SK-N-SH (cell line): ENCODE measurements around the gene ITGB8. TPM values are rescaled to one million over a fixed set of nuclear protein-coding genes. Genes with fewer than 3 reads are reported as not detected.

Experiments used
- CTCF ChIA-PET: fragments of 300-600, 350-600 bp; formaldehyde crosslinking; extraction: SDS; loops from one replicate; lab custom pipeline; 2021; lab: Yijun Ruan, JAX
- POLR2A ChIA-PET: fragments of 350-600 bp; sonication (Branson Sonifier 250); formaldehyde crosslinking; extraction: SDS; loops from one replicate; lab custom pipeline; 2020; ENCODE audit warnings: antibody characterized with exemption, inconsistent platforms; lab: Yijun Ruan, JAX
- DNase-seq: peaks from one replicate; pipeline ENCODE4 v3.0.0; 2012
- H2AFZ ChIP-seq: fragments of 200-600 bp; sonication (generic); 2 replicates; pipeline ENCODE4 v1.8.1; 2016; ENCODE audit warnings: antibody characterized with exemption, mild to moderate bottlenecking, low read depth
- H3F3A ChIP-seq: fragments of 200-600 bp; sonication (generic); replicated peaks from 2 replicates; pipeline ENCODE3; 2016; ENCODE audit warnings: antibody characterized with exemption, mild to moderate bottlenecking; ENCODE audit not compliant: insufficient read depth
- H3K27ac ChIP-seq, 2 experiments: fragments of 200-500 bp in 1 of 2; fragments of 200-600 bp in 1 of 2; sonication (Bioruptor generic) in 1 of 2; sonication (generic), shearing (Covaris generic) in 1 of 2; 2 replicates each; pipeline versions ENCODE4 v1.5.1 to v1.6.1; 2014 to 2016; ENCODE audit warnings: low read depth in 2 of 2, inconsistent platforms in 1 of 2, low read length in 1 of 2, mild to moderate bottlenecking in 1 of 2, mixed read lengths in 1 of 2
- H3K27me3 ChIP-seq: fragments of 200-600 bp; sonication (generic), shearing (Covaris generic); 2 replicates; pipeline ENCODE4 v1.6.1; 2016; ENCODE audit warnings: mixed run types; ENCODE audit not compliant: insufficient read depth
- H3K36me3 ChIP-seq, 2 experiments: fragments of 200-500 bp in 1 of 2; fragments of 200-600 bp in 1 of 2; sonication (Bioruptor generic) in 1 of 2; sonication (generic) in 1 of 2; replicated peaks in 1 of 2; 2 replicates each; pipeline versions ENCODE3 to v1.5.1; 2014 to 2016; ENCODE audit warnings: low read length in 1 of 2, mild to moderate bottlenecking in 1 of 2; ENCODE audit not compliant: insufficient read depth in 2 of 2, control insufficient read depth in 1 of 2
- H3K4me1 ChIP-seq, 2 experiments: fragments of 200-500 bp in 1 of 2; fragments of 200-600 bp in 1 of 2; sonication (Bioruptor generic) in 1 of 2; sonication (generic), shearing (Covaris generic) in 1 of 2; 2 replicates each; pipeline versions ENCODE4 v1.5.1 to v1.6.1; 2014 to 2016; ENCODE audit warnings: low read depth in 1 of 2, low read length in 1 of 2, mixed run types in 1 of 2; ENCODE audit not compliant: insufficient read depth in 2 of 2, control insufficient read depth in 1 of 2
- H3K4me2 ChIP-seq: fragments of 200-600 bp; sonication (generic), shearing (Covaris generic); 2 replicates; pipeline ENCODE4 v1.6.1; 2017; ENCODE audit warnings: mixed run types
- H3K4me3 ChIP-seq, 2 experiments: fragments of 200-500 bp in 1 of 2; fragments of 200-600 bp in 1 of 2; sonication (Bioruptor generic) in 1 of 2; sonication (generic), shearing (Covaris generic) in 1 of 2; 2 replicates each; pipeline versions ENCODE4 v1.5.1 to v1.8.1; 2014 to 2016; ENCODE audit warnings: low read depth in 2 of 2, inconsistent platforms in 1 of 2, low read length in 1 of 2, mild to moderate bottlenecking in 1 of 2, mixed read lengths in 1 of 2, moderate library complexity in 1 of 2
- H3K79me2 ChIP-seq: fragments of 200-600 bp; sonication (generic); 2 replicates; pipeline ENCODE4 v1.8.1; 2017; ENCODE audit warnings: mild to moderate bottlenecking; ENCODE audit not compliant: insufficient read depth
- H3K9ac ChIP-seq: fragments of 200-600 bp; sonication (generic); 2 replicates; pipeline ENCODE4 v1.6.1; 2017; ENCODE audit warnings: mixed run types
- H3K9me2 ChIP-seq: fragments of 200-600 bp; sonication (generic); 2 replicates; pipeline ENCODE4 v1.6.1; 2017; ENCODE audit warnings: mixed run types
- H3K9me3 ChIP-seq: fragments of 200-600 bp; sonication (generic); 2 replicates; pipeline ENCODE4 v1.6.1; 2017; ENCODE audit warnings: mixed run types, mild to moderate bottlenecking, moderate library complexity
- H4K20me1 ChIP-seq: fragments of 200-600 bp; sonication (generic); 2 replicates; pipeline ENCODE4 v1.6.1; 2017; ENCODE audit warnings: mild to moderate bottlenecking, mixed run types; ENCODE audit not compliant: insufficient read depth
- FOXJ3 ChIP-seq: sonication (generic); formaldehyde crosslinking; IDR thresholded peaks from 2 replicates; pipeline ENCODE4 v1.5.1; 2020; ENCODE audit warnings: mild to moderate bottlenecking, missing genetic modification reagents
- FOXM1 ChIP-seq: IDR thresholded peaks from 2 replicates; pipeline ENCODE4 v1.4.0; 2012; ENCODE audit warnings: low read depth, mild to moderate bottlenecking
- GABPA ChIP-seq: IDR thresholded peaks from 2 replicates; pipeline ENCODE4 v1.4.0; 2012; ENCODE audit warnings: low read depth, mild to moderate bottlenecking
- IRF3 ChIP-seq: fragments of 150-350 bp; IDR thresholded peaks from 2 replicates; pipeline ENCODE4 v1.6.1; 2016; ENCODE audit warnings: mild to moderate bottlenecking, low read depth, low read length
- MEF2A ChIP-seq: IDR thresholded peaks from 2 replicates; pipeline ENCODE4 v1.4.0; 2012; ENCODE audit warnings: low read depth, borderline replicate concordance
- NRF1 ChIP-seq: IDR thresholded peaks from 2 replicates; pipeline ENCODE4 v1.6.1; 2012; ENCODE audit warnings: low read depth, mild to moderate bottlenecking, low read length
- RAD21 ChIP-seq: IDR thresholded peaks from 2 replicates; pipeline ENCODE4 v1.6.1; 2012; ENCODE audit warnings: mild to moderate bottlenecking, low read length
- RFX5 ChIP-seq: IDR thresholded peaks from 2 replicates; pipeline ENCODE4 v1.6.1; 2012; ENCODE audit warnings: mild to moderate bottlenecking, improper control_type of control experiment, low read length
- TCF12 ChIP-seq: IDR thresholded peaks from 2 replicates; pipeline ENCODE4 v1.4.0; 2012
- TEAD4 ChIP-seq: IDR thresholded peaks from 2 replicates; pipeline ENCODE4 v1.4.0; 2012; ENCODE audit warnings: mild to moderate bottlenecking, borderline replicate concordance; ENCODE audit not compliant: insufficient read depth
- USF1 ChIP-seq: IDR thresholded peaks from 2 replicates; pipeline ENCODE4 v1.4.0; 2012; ENCODE audit warnings: low read depth, borderline replicate concordance
- WGBS: methylation state at CpG from one replicate; pipeline ENCODE4 v1.1.6; 2017; ENCODE audit warnings: low lambda C conversion rate; 5-methylcytosine and 5-hydroxymethylcytosine counted together
- polyA plus RNA-seq, 3 experiments: library from polyadenylated mRNA; depleted of rRNA; stranded (reverse); fragments of >200 nt; gene quantifications; 2 replicates each; pipeline ENCODE4 v1.2.3, GENCODE V29; 2012
- TF ChIP-seq, protein P1 (sequence below): IDR thresholded peaks from 2 replicates; pipeline ENCODE4 v1.4.0; 2012; ENCODE audit warnings: low read depth, borderline replicate concordance
- TF ChIP-seq, protein P2 (sequence below): IDR thresholded peaks from 2 replicates; pipeline ENCODE4; 2012

The ITGB8 gene
- polyA plus RNA-seq, 1 of the 3 experiments (the other 2 are of a cell fraction), result 0.62 TPM

- TF ChIP-seq IRF3 (no peak), MEF2A (no peak)
Measured at GRCh38 chr7:20343205-20343604, 12.5 kb downstream of the ITGB8 start (continued).

DNA sequence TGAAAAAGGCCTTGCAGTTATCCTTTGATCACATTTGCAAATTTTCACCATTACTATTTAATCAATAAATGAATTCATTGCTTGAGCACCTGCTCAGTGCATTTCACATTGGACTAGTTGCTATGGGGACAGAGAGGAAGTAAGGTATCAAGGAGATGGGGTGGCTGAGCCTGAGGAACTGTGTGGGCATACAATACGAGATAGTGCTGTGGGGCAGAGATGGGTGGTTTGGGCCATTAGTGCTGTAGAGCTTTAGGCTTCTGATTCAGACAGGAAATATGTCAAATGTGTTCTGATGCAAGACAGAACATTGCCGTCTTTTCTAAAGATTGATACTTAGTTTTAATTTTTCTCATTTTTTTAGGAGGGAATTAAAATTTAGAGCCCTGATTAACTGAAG is 13.2 kb downstream of the ITGB8 start:
- H3K79me2 ChIP-seq, result no peaks in the 10 kb centered on the region
- TF ChIP-seq FOXJ3 (CRISPR knock-in tag), result no peak
- TF ChIP-seq RFX5, result no peak
- TF ChIP-seq MEF2A, result no peak
- no peak for TF ChIP-seq NRF1
- no peak for TF ChIP-seq GABPA
- TF ChIP-seq, protein P1, sequence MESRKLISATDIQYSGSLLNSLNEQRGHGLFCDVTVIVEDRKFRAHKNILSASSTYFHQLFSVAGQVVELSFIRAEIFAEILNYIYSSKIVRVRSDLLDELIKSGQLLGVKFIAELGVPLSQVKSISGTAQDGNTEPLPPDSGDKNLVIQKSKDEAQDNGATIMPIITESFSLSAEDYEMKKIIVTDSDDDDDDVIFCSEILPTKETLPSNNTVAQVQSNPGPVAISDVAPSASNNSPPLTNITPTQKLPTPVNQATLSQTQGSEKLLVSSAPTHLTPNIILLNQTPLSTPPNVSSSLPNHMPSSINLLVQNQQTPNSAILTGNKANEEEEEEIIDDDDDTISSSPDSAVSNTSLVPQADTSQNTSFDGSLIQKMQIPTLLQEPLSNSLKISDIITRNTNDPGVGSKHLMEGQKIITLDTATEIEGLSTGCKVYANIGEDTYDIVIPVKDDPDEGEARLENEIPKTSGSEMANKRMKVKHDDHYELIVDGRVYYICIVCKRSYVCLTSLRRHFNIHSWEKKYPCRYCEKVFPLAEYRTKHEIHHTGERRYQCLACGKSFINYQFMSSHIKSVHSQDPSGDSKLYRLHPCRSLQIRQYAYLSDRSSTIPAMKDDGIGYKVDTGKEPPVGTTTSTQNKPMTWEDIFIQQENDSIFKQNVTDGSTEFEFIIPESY, result no peak
- no peak for TF ChIP-seq TCF12
- no peak for TF ChIP-seq TEAD4
- TF ChIP-seq USF1, result no peak
- no peak for TF ChIP-seq FOXM1
- TF ChIP-seq RAD21, result no peak
- TF ChIP-seq, protein P2, sequence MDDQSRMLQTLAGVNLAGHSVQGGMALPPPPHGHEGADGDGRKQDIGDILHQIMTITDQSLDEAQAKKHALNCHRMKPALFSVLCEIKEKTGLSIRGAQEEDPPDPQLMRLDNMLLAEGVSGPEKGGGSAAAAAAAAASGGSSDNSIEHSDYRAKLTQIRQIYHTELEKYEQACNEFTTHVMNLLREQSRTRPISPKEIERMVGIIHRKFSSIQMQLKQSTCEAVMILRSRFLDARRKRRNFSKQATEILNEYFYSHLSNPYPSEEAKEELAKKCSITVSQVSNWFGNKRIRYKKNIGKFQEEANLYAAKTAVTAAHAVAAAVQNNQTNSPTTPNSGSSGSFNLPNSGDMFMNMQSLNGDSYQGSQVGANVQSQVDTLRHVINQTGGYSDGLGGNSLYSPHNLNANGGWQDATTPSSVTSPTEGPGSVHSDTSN, result no peak
- DNase-seq, result no peak
- H3K4me2 ChIP-seq, result no peak overlapping the region
- no peak overlapping the region for H3K4me3 ChIP-seq
- POLR2A ChIA-PET, result no interaction called here
- H3K27me3 ChIP-seq, result no peaks in the 10 kb centered on the region
- no peaks in the 10 kb centered on the region for H4K20me1 ChIP-seq
- no peak overlapping the region for H2AFZ ChIP-seq
- no peak overlapping the region for H3K9ac ChIP-seq
- no peaks in the 10 kb centered on the region for H3K9me3 ChIP-seq
- no peaks in the 10 kb centered on the region for H3K4me1 ChIP-seq
- H3K27ac ChIP-seq, result no peak overlapping the region
- CTCF ChIA-PET, result interaction anchor here (1.3 kb wide), 1 partner anchor 14 kb away, joined by 4 read pairs; no protein-coding TSS in a partner anchor
- 58% methylated on average over 2 of the region's 2 CpGs for WGBS
- H3K36me3 ChIP-seq, result no peaks in the 10 kb centered on the region
- no peaks in the 10 kb centered on the region for H3K9me2 ChIP-seq
- H3F3A ChIP-seq, result no peaks in the 10 kb centered on the region
